ENCODE data around the gene USP7.

Gene USP7

GRCh38 chr16:8950580-8951077, 13.1 kb downstream of the USP7 start:
- no peak for DNase-seq

GRCh38 chr16:8949536-8950418, 13.9 kb downstream of the USP7 start:
- no peak for DNase-seq

GRCh38 chr16:8948831-8949230, 14.9 kb downstream of the USP7 start:
- DNase-seq, result no peak

- DNase-seq, result no peak
Measured at GRCh38 chr16:8948069-8948593, 15.6 kb downstream of the USP7 start.

GRCh38 chr16:8946544-8946943, 17.2 kb downstream of the USP7 start:
- no peak for DNase-seq

GRCh38 chr16:8945626-8946296, 17.9 kb downstream of the USP7 start:
- DNase-seq, result no peak

GRCh38 chr16:8943966-8944759, 19.5 kb downstream of the USP7 start:
- no peak for DNase-seq

- no peak for DNase-seq
Measured at GRCh38 chr16:8943001-8943763, 20.5 kb downstream of the USP7 start.

GRCh38 chr16:8941718-8942344, 21.9 kb downstream of the USP7 start:
- no peak for DNase-seq

- no peak for DNase-seq
Measured at GRCh38 chr16:8937803-8938202, 25.9 kb downstream of the USP7 start.

- no peak for DNase-seq
Measured at GRCh38 chr16:8936421-8936820, 27.3 kb downstream of the USP7 start.

- DNase-seq, result no peak
Measured at GRCh38 chr16:8935989-8936388, 27.7 kb downstream of the USP7 start.

- no peak for DNase-seq
Measured at GRCh38 chr16:8934601-8935000, 29.1 kb downstream of the USP7 start.

GRCh38 chr16:8931859-8932258, 31.8 kb downstream of the USP7 start:
- no peak for DNase-seq

- no peak for DNase-seq
Measured at GRCh38 chr16:8929086-8929748, 34.5 kb downstream of the USP7 start.

GRCh38 chr16:8928467-8928957, 35.2 kb downstream of the USP7 start:
- DNase-seq, result no peak

GRCh38 chr16:8926827-8927226, 36.9 kb downstream of the USP7 start:
- no peak for DNase-seq

- DNase-seq, result no peak
Measured at GRCh38 chr16:8925455-8925854, 38.3 kb downstream of the USP7 start.

GRCh38 chr16:8924214-8924613, 39.5 kb downstream of the USP7 start:
- no peak for DNase-seq

GRCh38 chr16:8923199-8923598, 40.5 kb downstream of the USP7 start:
- DNase-seq, result no peak
